Pancreas (tissue), 10 donors: ENCODE measurements around the gene SLC43A2. TPM values are rescaled to one million over a fixed set of nuclear protein-coding genes. Genes with fewer than 3 reads are reported as not detected.

Experiments used
- ATAC-seq, 4 donors: fragments of 200-7000 bp; cut with Tn5 transposase; one replicate each; pipeline versions ENCODE4 v1.8.0 to v1.9.1; 2020; ENCODE audit warnings: mild to moderate bottlenecking in 4 of 4, moderate library complexity in 4 of 4
- DNase-seq, 6 donors: peaks; one replicate each; pipeline ENCODE4 v3.0.0-alpha.2; 2020
- FAIRE-seq: peaks from 2 replicates; lab custom pipeline; 2012; peaks lifted over from hg19 to GRCh38; lab: Jason Lieb, UNC
- H3K27ac ChIP-seq, 4 donors: fragments of 200-600 bp; sonication (generic); 1 replicate in 3 of 4; 2 replicates in 1 of 4; pipeline versions ENCODE4 v1.5.0 to v1.8.0; 2020
- H3K27me3 ChIP-seq, 4 donors: fragments of 200-600 bp; one replicate each; pipeline ENCODE4 v1.8.0; 2021
- H3K36me3 ChIP-seq, 3 donors: fragments of 200-600 bp; sonication (generic) in 1 of 3; one replicate each; pipeline versions ENCODE4 v1.5.0 to v1.8.0; 2020 to 2021
- H3K4me1 ChIP-seq, 3 donors: fragments of 200-600 bp; one replicate each; pipeline ENCODE4 v1.8.0; 2021
- H3K4me3 ChIP-seq, 4 donors: fragments of 200-600 bp; sonication (generic) in 2 of 4; one replicate each; pipeline versions ENCODE4 v1.5.0 to v1.8.0; 2020 to 2021
- H3K9me3 ChIP-seq, 4 donors: fragments of 200-600 bp; one replicate each; pipeline ENCODE4 v1.8.0; 2021
- WGBS, 2 donors: extraction: QIAGEN DNeasy Blood & Tissue Kit; methylation state at CpG; one replicate each; pipeline ENCODE4 v1.1.7; 2013; 5-methylcytosine and 5-hydroxymethylcytosine counted together
- intact Hi-C, 3 donors: fragments of 100-400 bp; cut with DNase I; formaldehyde crosslinking; loops; one replicate each; pipeline versions ENCODE4 v1.11.1 to v1.14.2; 2022
- polyA plus RNA-seq, 2 donors: library from polyadenylated mRNA; stranded (reverse); fragments of 200-250 nt; gene quantifications; one replicate each; pipeline ENCODE4 v1.2.3, GENCODE V29; 2013
- total RNA-seq, 6 donors: library from RNA; stranded (reverse); fragmentation: NEBNext Ultra II Directional in 4 of 6; extraction: Animal tissue kit (Norgen Biotek cat#: 25700) in 4 of 6; gene quantifications; one replicate each; pipeline versions ENCODE4 v1.2.1 to v1.2.4, GENCODE V29; 2021 to 2023
- TF ChIP-seq, protein P1 (sequence below), 4 donors: fragments of 200-600 bp; sonication (generic) in 3 of 4; IDR thresholded peaks; one replicate each; pipeline versions ENCODE4 v1.5.0 to v1.8.0; 2021; ENCODE audit warnings: antibody characterized with exemption in 4 of 4
- donor health status: healthy with polysubstance abuse.
- donor health status: DM: no; HTN: no; CAD: no; lungs with moderate emphysema.
- donor health status: DM: no; HTN: no; CAD: no.
- donor health status: control.
- donor health status: control.
- donor health status: Bipolar disorder and iron deficiency.
- donor health status: DM: yes; HTN: yes; CAD: no.
- donor health status: DM: no; HTN: no; CAD: no.
- donor health status: DM: no; HTN: no; CAD: no.
- donor health status: DM: yes; HTN: yes; CAD: no.

SLC43A2 gene
- total and polyA plus RNA-seq, 8 donors = 2.6 to 14.5 (median 9.8) TPM

DNA sequence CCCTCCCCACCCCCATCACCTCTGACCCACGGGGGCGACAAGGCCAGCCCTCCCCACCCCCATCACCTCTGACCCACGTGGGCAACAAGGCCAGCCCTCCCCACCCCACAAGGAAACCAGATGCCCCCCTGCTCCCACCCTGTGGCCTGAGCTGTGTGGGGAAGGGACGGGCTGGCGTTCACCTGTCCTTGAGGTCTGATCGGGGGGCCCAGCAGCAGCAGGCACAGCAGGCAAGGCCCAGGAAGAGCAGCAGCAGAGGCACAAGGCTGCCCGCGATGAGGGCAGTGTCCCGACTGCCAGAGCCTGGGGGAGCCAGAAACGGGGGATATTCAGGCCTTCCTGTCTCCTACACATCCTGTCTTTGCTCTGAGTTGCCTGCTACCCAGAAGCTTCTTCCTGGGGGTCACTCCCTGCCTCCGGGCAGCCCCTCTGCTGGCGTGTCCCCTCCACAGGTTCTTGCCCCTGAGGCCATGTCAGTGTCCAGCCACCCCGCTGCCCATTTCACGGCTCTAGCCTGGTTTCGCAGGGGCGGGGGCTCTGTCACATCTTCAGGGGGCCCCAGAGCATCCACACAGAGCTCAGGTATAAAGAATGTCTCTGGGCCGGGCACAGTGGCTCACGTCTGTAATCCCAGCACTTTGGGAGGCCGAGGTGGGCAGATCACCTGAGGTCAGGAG is 10.1 kb upstream of the SLC43A2 start:
- TF ChIP-seq, protein P1, sequence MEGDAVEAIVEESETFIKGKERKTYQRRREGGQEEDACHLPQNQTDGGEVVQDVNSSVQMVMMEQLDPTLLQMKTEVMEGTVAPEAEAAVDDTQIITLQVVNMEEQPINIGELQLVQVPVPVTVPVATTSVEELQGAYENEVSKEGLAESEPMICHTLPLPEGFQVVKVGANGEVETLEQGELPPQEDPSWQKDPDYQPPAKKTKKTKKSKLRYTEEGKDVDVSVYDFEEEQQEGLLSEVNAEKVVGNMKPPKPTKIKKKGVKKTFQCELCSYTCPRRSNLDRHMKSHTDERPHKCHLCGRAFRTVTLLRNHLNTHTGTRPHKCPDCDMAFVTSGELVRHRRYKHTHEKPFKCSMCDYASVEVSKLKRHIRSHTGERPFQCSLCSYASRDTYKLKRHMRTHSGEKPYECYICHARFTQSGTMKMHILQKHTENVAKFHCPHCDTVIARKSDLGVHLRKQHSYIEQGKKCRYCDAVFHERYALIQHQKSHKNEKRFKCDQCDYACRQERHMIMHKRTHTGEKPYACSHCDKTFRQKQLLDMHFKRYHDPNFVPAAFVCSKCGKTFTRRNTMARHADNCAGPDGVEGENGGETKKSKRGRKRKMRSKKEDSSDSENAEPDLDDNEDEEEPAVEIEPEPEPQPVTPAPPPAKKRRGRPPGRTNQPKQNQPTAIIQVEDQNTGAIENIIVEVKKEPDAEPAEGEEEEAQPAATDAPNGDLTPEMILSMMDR (IDR thresholded peaks at IDR 0.05) = no peak
- Histone ChIP-seq H3K4me1 (peaks cover under 1 to 6% (median under 1%) of the 10 kb centered on the region in 3 donors), H3K36me3 (no peaks in the 10 kb centered on the region), H3K4me3 (no peak overlapping the region), H3K27me3 (no peaks in the 10 kb centered on the region), H3K27ac (no peak overlapping the region), H3K9me3 (no peaks in the 10 kb centered on the region)
- no peak for DNase-seq
- intact Hi-C loops = loop anchor here in 1 of 3 donors (5.0 kb wide), 1 partner anchor 66 kb away; no protein-coding TSS in a partner anchor
- ATAC-seq = no peak
- 78 to 88% methylated on average over 19 of the region's 19 CpGs for WGBS, 2 donors
- FAIRE-seq = no peak

DNA sequence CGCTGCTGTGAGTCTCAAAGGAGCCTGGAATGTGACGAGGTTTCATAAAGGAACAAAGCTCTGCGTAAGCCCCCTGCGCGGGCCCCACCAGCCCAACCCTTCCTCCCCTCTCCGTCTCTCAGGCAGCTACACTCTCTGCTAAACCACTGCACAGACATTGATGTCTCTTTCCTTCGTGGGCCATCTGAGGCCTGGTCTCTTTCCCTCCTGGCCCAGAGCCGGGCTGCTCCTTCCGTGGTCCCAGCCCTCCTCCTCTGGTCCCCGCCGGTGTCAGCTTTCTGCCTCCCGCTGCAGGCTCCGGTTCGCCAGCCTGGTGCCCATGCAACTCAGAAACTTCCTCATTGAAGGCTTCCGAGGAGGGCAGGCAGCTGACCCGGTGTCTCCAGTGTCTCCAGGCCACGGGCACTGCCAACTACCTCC is 9.5 kb upstream of the SLC43A2 start:
- intact Hi-C loops = loop anchor here in 1 of 3 donors (5.0 kb wide), 1 partner anchor 66 kb away; no protein-coding TSS in a partner anchor
- TF ChIP-seq, protein P1 (IDR thresholded peaks at IDR 0.05) = no peak

DNA sequence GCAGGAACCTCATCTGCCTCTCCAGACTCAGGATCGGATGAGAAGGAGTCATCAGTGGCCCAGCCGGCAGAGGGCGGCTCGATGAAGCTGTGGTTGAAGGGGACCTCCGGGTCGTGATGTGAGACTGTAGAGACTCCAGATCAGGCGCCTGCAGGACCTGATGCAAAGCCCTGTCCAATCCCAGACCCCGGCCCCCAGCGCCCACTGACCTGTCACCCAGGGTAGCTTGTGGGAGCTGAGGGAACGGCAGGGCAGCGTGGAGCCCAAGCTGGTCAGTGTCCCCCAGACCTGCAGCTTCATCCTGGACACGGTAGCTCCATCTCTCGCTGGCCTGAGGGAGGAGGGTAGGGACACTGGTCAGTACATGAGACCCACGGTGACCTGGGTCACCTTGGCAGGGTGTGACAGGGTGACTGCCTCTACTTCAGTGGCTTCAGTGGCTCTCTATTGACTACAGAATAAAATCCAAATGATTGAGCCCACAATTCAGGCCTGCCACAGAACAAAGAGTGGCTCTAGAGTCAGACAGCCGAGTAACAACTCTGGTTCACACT is 8.2 kb upstream of the SLC43A2 start:
- FAIRE-seq (no peak), ATAC-seq (no peak), DNase-seq (no peak)
- H3K9me3 ChIP-seq = no peaks in the 10 kb centered on the region
- peaks cover 0 to 5% (median 0%) of the 10 kb centered on the region in 3 donors for H3K4me1 ChIP-seq
- TF ChIP-seq, protein P1 (IDR thresholded peaks at IDR 0.05) = no peak
- no peaks in the 10 kb centered on the region for H3K36me3 ChIP-seq
- 84 to 89% methylated on average over 15 of the region's 15 CpGs for WGBS, 2 donors
- no peak overlapping the region for H3K27ac ChIP-seq
- intact Hi-C loops = loop anchor here in 1 of 3 donors (5.0 kb wide), 1 partner anchor 65 kb away; no protein-coding TSS in a partner anchor
- H3K4me3 ChIP-seq = no peak overlapping the region
- H3K27me3 ChIP-seq = no peaks in the 10 kb centered on the region

More for the DNA sequence above, 9.5 kb upstream of the SLC43A2 start:
- ATAC-seq = no peak
- DNase-seq = no peak
- Histone ChIP-seq H3K36me3 (no peaks in the 10 kb centered on the region), H3K27me3 (no peaks in the 10 kb centered on the region), H3K27ac (no peak overlapping the region), H3K9me3 (no peaks in the 10 kb centered on the region), H3K4me1 (peaks cover 0 to 5% (median 0%) of the 10 kb centered on the region in 3 donors), H3K4me3 (no peak overlapping the region)
- 80 to 81% methylated on average over 17 of the region's 17 CpGs for WGBS, 2 donors
- FAIRE-seq = no peak

DNA sequence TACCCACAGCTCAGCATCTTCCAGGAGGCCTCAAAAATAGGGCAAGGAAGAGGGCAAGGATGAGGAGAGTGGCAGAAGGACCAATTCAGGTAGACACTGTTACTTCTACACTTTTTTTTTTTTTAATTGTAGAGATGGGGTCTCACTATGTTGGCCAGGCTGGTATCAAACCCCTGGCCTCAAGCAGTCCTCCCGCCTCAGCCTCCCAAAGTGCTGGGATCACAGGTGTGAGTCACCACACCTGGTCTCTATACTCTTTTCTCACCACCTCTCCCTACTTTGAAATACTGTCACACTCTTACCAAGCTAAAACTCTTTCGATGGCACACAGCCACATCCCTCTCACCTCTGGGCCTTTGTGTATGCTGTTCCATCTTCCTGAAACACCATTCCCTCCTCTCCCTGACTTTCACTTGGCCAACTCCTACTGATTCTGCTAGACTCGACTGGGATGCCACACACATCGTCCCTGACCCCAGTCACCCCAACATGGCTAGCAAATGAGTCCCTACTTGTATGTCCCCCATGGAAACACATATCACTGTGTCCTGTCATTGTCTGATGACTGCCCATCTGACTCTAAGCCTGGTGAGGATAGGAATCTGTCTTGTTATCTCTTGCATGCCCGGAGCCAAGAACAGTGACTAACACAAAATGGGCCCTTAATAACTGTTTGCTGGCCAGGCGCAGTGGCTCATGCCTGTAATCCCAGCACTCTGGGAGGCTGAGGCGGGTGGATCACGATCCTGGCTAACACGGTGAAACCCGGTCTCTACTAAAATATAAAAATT is 7.2 kb upstream of the SLC43A2 start:
- ATAC-seq = no peak
- Histone ChIP-seq H3K27ac (no peak overlapping the region), H3K4me3 (no peak overlapping the region), H3K27me3 (no peaks in the 10 kb centered on the region), H3K36me3 (no peaks in the 10 kb centered on the region), H3K9me3 (no peaks in the 10 kb centered on the region), H3K4me1 (peaks cover 0 to 5% (median 0%) of the 10 kb centered on the region in 3 donors)
- intact Hi-C loops = loop anchor here in 1 of 3 donors (5.0 kb wide), 1 partner anchor 64 kb away; no protein-coding TSS in a partner anchor
- no peak for DNase-seq
- WGBS, 2 donors = 86 to 87% methylated on average over 10 of the region's 10 CpGs
- TF ChIP-seq, protein P1 (IDR thresholded peaks at IDR 0.05) = no peak
- FAIRE-seq = no peak
